Gastrocnemius medialis (tissue), 4 donors: ENCODE results near the gene SGO2.

Experiments
- CTCF ChIP-seq, 5 experiments: fragments of 450-650 bp in 3 of 5; fragments of 200-600 bp in 2 of 5; sonication (generic) in 2 of 5; IDR thresholded peaks in 4 of 5; conservative IDR thresholded peaks in 1 of 5; 1 replicate in 4 of 5; 2 replicates in 1 of 5; pipeline ENCODE4 v1.5.1; 2016 to 2019; ENCODE audit warnings: antibody characterized with exemption in 5 of 5, mild to moderate bottlenecking in 3 of 5, moderate library complexity in 3 of 5
- POLR2A ChIP-seq, 2 donors: fragments of 450-650 bp; IDR thresholded peaks; one replicate each; pipeline ENCODE4 v1.6.1; 2017; ENCODE audit warnings: antibody characterized with exemption in 2 of 2, mild to moderate bottlenecking in 2 of 2, moderate library complexity in 2 of 2

- TF ChIP-seq CTCF (IDR thresholded peaks at IDR 0.05 in 4 of 5, conservative IDR thresholded peaks at IDR 0.05 in 1 of 5) (no peak), POLR2A (IDR thresholded peaks at IDR 0.05) (no peak)
Observed at GRCh38 chr2:200593905-200594304, 67.9 kb downstream of the SGO2 start.
